Liver (tissue), 9 donors: ENCODE data around the gene HEPACAM. TPM values are rescaled to one million over a fixed set of nuclear protein-coding genes. Genes with fewer than 3 reads are reported as not detected.

ENCODE experiments used
- DNase-seq: peaks from one replicate; pipeline ENCODE4 v3.0.0-alpha.2; 2017; ENCODE audit warnings: low spot score
- H3K27ac ChIP-seq, 2 donors: one replicate each; pipeline ENCODE4 v1.7.0; 2013; ENCODE audit warnings: inconsistent platforms in 2 of 2, low read length in 2 of 2, control low read depth in 1 of 2, low read depth in 1 of 2, mild to moderate bottlenecking in 1 of 2
- H3K27me3 ChIP-seq, 4 donors: one replicate each; pipeline versions ENCODE4 v1.6.1 to v1.7.0; 2013; ENCODE audit warnings: low read length in 3 of 4, inconsistent platforms in 1 of 4, mild to moderate bottlenecking in 1 of 4, moderate library complexity in 1 of 4; ENCODE audit not compliant: control insufficient read depth in 4 of 4, insufficient read depth in 4 of 4
- H3K36me3 ChIP-seq, 4 donors: one replicate each; pipeline versions ENCODE4 v1.6.1 to v1.7.0; 2013; ENCODE audit warnings: low read length in 3 of 4, mild to moderate bottlenecking in 3 of 4, low read depth in 1 of 4, moderate library complexity in 1 of 4; ENCODE audit not compliant: control insufficient read depth in 4 of 4, insufficient read depth in 3 of 4
- H3K4me1 ChIP-seq, 4 donors: one replicate each; pipeline versions ENCODE4 v1.6.1 to v1.7.0; 2013; ENCODE audit warnings: low read length in 3 of 4, mild to moderate bottlenecking in 3 of 4, moderate library complexity in 1 of 4; ENCODE audit not compliant: control insufficient read depth in 4 of 4, insufficient read depth in 4 of 4
- H3K4me3 ChIP-seq, 3 donors: one replicate each; pipeline versions ENCODE4 v1.6.1 to v1.7.0; 2013; ENCODE audit warnings: low read length in 3 of 3, control low read depth in 1 of 3, low read depth in 1 of 3, mild to moderate bottlenecking in 1 of 3
- H3K9ac ChIP-seq, 2 donors: one replicate each; pipeline ENCODE4 v1.7.0; 2013; ENCODE audit warnings: low read length in 2 of 2, mild to moderate bottlenecking in 2 of 2, moderate library complexity in 2 of 2, control low read depth in 1 of 2, low read depth in 1 of 2
- H3K9me3 ChIP-seq, 4 donors: one replicate each; pipeline versions ENCODE4 v1.6.1 to v1.7.0; 2013; ENCODE audit warnings: low read length in 3 of 4; ENCODE audit not compliant: control insufficient read depth in 4 of 4
- CTCF ChIP-seq: fragments of 150-350 bp; IDR thresholded peaks from 2 replicates; pipeline ENCODE4 v1.5.1; 2017; ENCODE audit warnings: improper control_type of control experiment, low read depth, low read length; ENCODE audit not compliant: missing input control
- EGR1 ChIP-seq, 2 donors: IDR thresholded peaks; 2 replicates each; pipeline ENCODE4 v1.6.1; 2016 to 2018; ENCODE audit warnings: antibody characterized with exemption in 2 of 2, low read depth in 2 of 2
- FOXA2 ChIP-seq: IDR thresholded peaks from 2 replicates; pipeline ENCODE4 v1.6.1; 2016; ENCODE audit warnings: antibody characterized with exemption
- GABPA ChIP-seq, 2 donors: IDR thresholded peaks in 1 of 2; conservative IDR thresholded peaks in 1 of 2; 2 replicates each; pipeline ENCODE4 v1.6.1; 2016; ENCODE audit warnings: antibody characterized with exemption in 2 of 2, mild to moderate bottlenecking in 1 of 2, moderate library complexity in 1 of 2
- HNF4G ChIP-seq: IDR thresholded peaks from 2 replicates; pipeline ENCODE4 v1.6.1; 2016; ENCODE audit warnings: antibody characterized with exemption
- JUND ChIP-seq, 2 donors: IDR thresholded peaks; 2 replicates each; pipeline ENCODE4 v1.6.1; 2016; ENCODE audit warnings: antibody characterized with exemption in 2 of 2
- NR2F2 ChIP-seq: IDR thresholded peaks from 2 replicates; pipeline ENCODE4 v1.6.1; 2016; ENCODE audit warnings: antibody characterized with exemption
- TAF1 ChIP-seq: conservative IDR thresholded peaks from 2 replicates; pipeline ENCODE4 v1.6.1; 2016; ENCODE audit warnings: antibody characterized with exemption, mild to moderate bottlenecking
- YY1 ChIP-seq: IDR thresholded peaks from 2 replicates; pipeline ENCODE4 v1.6.1; 2016; ENCODE audit warnings: antibody characterized with exemption, mild to moderate bottlenecking
- WGBS: extraction: QIAGEN DNeasy Blood & Tissue Kit; methylation state at CpG from one replicate; pipeline ENCODE4 v1.1.7; 2013; 5-methylcytosine and 5-hydroxymethylcytosine counted together
- polyA plus RNA-seq, 2 donors: library from polyadenylated mRNA; stranded (reverse) in 1 of 2; unstranded in 1 of 2; fragments of 200-250 nt in 1 of 2; fragments of >200 nt in 1 of 2; fragmentation: Nextera tagmentation in 1 of 2; extraction: Ambion mirVana in 1 of 2; gene quantifications; one replicate each; pipeline versions ENCODE4 v1.2.1 to v1.2.3, GENCODE V29; 2013 to 2015
- total RNA-seq, 2 donors: library from RNA; depleted of rRNA; stranded (reverse); fragments of >200 nt; gene quantifications; one replicate each; pipeline ENCODE4 v1.2.3, GENCODE V29; 2014
- TF ChIP-seq, protein P1 (sequence below): IDR thresholded peaks from 2 replicates; pipeline ENCODE4 v1.6.1; 2016; ENCODE audit warnings: antibody characterized with exemption
- TF ChIP-seq, protein P2 (sequence below): IDR thresholded peaks from 2 replicates; pipeline ENCODE4 v1.6.1; 2016; ENCODE audit warnings: antibody characterized with exemption
- TF ChIP-seq, protein P3 (sequence below): IDR thresholded peaks from 2 replicates; pipeline ENCODE4 v1.6.1; 2016; ENCODE audit warnings: antibody characterized with exemption, mild to moderate bottlenecking
- donor health status: healthy.
- donor health status: healthy.
- donor health status: healthy.
- donor health status: healthy.
- donor health status: healthy.

The HEPACAM gene
- total and polyA plus RNA-seq, 4 donors = 0.79 to 7.1 (median 3.3) TPM; not detected in 1

- WGBS = 90% methylated on average over 3 of the region's 3 CpGs
- no peaks in the 10 kb centered on the region for H3K27me3 ChIP-seq
- no peak overlapping the region for H3K27ac ChIP-seq
- no peak overlapping the region for H3K4me3 ChIP-seq
- no peaks in the 10 kb centered on the region for H3K36me3 ChIP-seq
- H3K9ac ChIP-seq = no peak overlapping the region
- TF ChIP-seq, protein P1, sequence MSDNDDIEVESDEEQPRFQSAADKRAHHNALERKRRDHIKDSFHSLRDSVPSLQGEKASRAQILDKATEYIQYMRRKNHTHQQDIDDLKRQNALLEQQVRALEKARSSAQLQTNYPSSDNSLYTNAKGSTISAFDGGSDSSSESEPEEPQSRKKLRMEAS = no peak
- TF ChIP-seq EGR1 (IDR thresholded peaks at IDR 0.05; ENCODE audit: low read depth in 2 of 2) (no peak), TAF1 (no peak)
- TF ChIP-seq, protein P2, sequence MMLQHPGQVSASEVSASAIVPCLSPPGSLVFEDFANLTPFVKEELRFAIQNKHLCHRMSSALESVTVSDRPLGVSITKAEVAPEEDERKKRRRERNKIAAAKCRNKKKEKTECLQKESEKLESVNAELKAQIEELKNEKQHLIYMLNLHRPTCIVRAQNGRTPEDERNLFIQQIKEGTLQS = no peak
- no peaks in the 10 kb centered on the region for H3K9me3 ChIP-seq
- peaks cover 0 to 11% (median 6%) of the 10 kb centered on the region in 4 donors for H3K4me1 ChIP-seq
- no peak for DNase-seq
These were observed 48.2 kb downstream of the HEPACAM start for GRCh38 chr11:124887667-124888013.

DNA sequence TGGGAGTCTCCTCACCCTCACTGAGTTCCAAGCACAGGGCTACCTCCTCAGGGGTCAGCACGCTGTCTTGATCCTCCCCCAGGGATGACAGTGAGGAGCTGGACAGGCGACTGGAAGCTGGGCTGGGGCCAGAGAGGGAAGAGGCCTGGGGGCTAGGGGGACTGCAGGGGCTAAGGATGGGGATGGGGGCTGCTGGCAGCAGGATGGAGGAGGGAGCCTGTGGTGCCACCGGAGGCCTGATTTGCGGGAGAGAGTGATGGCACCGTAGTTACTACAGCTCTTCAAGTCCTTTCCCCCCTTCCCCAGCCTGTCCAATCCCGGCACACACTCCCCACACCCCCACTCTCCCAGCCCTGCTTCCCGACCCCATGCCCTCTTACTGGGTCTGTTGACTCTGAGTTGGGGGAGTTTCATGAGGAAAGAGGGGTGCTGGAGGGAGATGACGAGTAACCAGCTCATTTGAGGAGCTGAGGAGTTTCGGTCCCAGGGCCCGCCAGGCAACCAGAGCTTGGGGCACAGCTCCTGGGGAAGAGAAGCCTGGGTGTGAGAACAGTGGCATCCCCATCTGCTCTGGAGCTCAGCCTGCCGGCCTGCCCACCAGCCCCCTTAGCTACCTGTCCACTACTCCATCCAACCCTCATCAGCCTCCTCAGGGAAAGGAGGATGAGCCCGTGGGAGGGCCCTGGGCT, 48.7 kb downstream of the HEPACAM start:
- Histone ChIP-seq H3K9me3 (no peaks in the 10 kb centered on the region), H3K4me1 (peaks cover 0 to 15% (median 10%) of the 10 kb centered on the region in 4 donors), H3K27ac (no peak overlapping the region), H3K9ac (no peak overlapping the region), H3K36me3 (no peaks in the 10 kb centered on the region), H3K4me3 (no peak overlapping the region), H3K27me3 (no peaks in the 10 kb centered on the region)
- DNase-seq = no peak
- TF ChIP-seq NR2F2 = no peak
- TF ChIP-seq JUND (IDR thresholded peaks at IDR 0.05) = no peak
- TF ChIP-seq YY1 = no peak
- TF ChIP-seq TAF1 = no peak
- TF ChIP-seq, protein P3, sequence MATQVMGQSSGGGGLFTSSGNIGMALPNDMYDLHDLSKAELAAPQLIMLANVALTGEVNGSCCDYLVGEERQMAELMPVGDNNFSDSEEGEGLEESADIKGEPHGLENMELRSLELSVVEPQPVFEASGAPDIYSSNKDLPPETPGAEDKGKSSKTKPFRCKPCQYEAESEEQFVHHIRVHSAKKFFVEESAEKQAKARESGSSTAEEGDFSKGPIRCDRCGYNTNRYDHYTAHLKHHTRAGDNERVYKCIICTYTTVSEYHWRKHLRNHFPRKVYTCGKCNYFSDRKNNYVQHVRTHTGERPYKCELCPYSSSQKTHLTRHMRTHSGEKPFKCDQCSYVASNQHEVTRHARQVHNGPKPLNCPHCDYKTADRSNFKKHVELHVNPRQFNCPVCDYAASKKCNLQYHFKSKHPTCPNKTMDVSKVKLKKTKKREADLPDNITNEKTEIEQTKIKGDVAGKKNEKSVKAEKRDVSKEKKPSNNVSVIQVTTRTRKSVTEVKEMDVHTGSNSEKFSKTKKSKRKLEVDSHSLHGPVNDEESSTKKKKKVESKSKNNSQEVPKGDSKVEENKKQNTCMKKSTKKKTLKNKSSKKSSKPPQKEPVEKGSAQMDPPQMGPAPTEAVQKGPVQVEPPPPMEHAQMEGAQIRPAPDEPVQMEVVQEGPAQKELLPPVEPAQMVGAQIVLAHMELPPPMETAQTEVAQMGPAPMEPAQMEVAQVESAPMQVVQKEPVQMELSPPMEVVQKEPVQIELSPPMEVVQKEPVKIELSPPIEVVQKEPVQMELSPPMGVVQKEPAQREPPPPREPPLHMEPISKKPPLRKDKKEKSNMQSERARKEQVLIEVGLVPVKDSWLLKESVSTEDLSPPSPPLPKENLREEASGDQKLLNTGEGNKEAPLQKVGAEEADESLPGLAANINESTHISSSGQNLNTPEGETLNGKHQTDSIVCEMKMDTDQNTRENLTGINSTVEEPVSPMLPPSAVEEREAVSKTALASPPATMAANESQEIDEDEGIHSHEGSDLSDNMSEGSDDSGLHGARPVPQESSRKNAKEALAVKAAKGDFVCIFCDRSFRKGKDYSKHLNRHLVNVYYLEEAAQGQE = no peak
- no peak for TF ChIP-seq EGR1 (IDR thresholded peaks at IDR 0.05; ENCODE audit: low read depth in 2 of 2)
- no peak for TF ChIP-seq FOXA2
- no peak for TF ChIP-seq HNF4G
- TF ChIP-seq, protein P1 = no peak
- no peak for TF ChIP-seq CTCF
- WGBS = 89% methylated on average over 12 of the region's 12 CpGs

- H3K4me1 ChIP-seq = peaks cover 0 to 17% (median 14%) of the 10 kb centered on the region in 4 donors
These were observed 49.4 kb downstream of the HEPACAM start for GRCh38 chr11:124886476-124886875.

More at GRCh38 chr11:124886476-124886875, 49.4 kb downstream of the HEPACAM start:
- Histone ChIP-seq H3K9me3 (no peaks in the 10 kb centered on the region), H3K36me3 (no peaks in the 10 kb centered on the region), H3K27me3 (no peaks in the 10 kb centered on the region), H3K4me3 (no peak overlapping the region), H3K9ac (no peak overlapping the region), H3K27ac (no peak overlapping the region)
- DNase-seq = no peak
- 91% methylated on average over 11 of the region's 11 CpGs for WGBS
- TF ChIP-seq GABPA (IDR thresholded peaks at IDR 0.05 in 1 of 2, conservative IDR thresholded peaks at IDR 0.05 in 1 of 2) (no peak), FOXA2 (no peak)
- TF ChIP-seq, protein P3 = no peak
